ENCODE results near the gene PAGE1. TPM values are rescaled to one million over a fixed set of nuclear protein-coding genes. Genes with fewer than 3 reads are reported as not detected.
"Not testable (repeated sequence)": the region's sequence is repeated elsewhere in the genome, so short reads cannot be mapped to it uniquely, and the experiment has no call there.

Gene PAGE1
- total RNA-seq, 4 donors from 2014 or later = not detected

- Histone ChIP-seq H3K4me3 (no peak overlapping the region), H3K9me3 (no peaks in the 10 kb centered on the region), H3K27ac (no peak overlapping the region), H3K4me1 (no peaks in the 10 kb centered on the region), H3K36me3 (no peaks in the 10 kb centered on the region), H3K27me3 (no peaks in the 10 kb centered on the region)
- TF ChIP-seq POLR2A (IDR thresholded peaks at IDR 0.05) = no peak
- no peak for TF ChIP-seq CTCF (IDR thresholded peaks at IDR 0.05)
- no peak for DNase-seq
- intact Hi-C loops (cut with DNase I; ENCODE audit: low total_unique reads) = no loop called here
Measured at GRCh38 chrX:49725401-49725800, 29.6 kb upstream of the PAGE1 start.

GRCh38 chrX:49720106-49720505 is 24.3 kb upstream of the PAGE1 start:
- H3K36me3 ChIP-seq; H3K9me3 ChIP-seq; H3K27me3 ChIP-seq; DNase-seq; H3K4me3 ChIP-seq; intact Hi-C loops (cut with DNase I; ENCODE audit: low total_unique reads); H3K4me1 ChIP-seq: not testable (repeated sequence)
- H3K27ac ChIP-seq = peak overlapping the region in 1 of 2 donors; percentile 37

- no peak for TF ChIP-seq CTCF (IDR thresholded peaks at IDR 0.05)
- TF ChIP-seq POLR2A (IDR thresholded peaks at IDR 0.05) = no peak
- H3K4me1 ChIP-seq = no peaks in the 10 kb centered on the region
- H3K27me3 ChIP-seq = peaks cover 0 to 4% of the 10 kb centered on the region in 2 donors
- no peak overlapping the region for H3K27ac ChIP-seq
- no peaks in the 10 kb centered on the region for H3K36me3 ChIP-seq
- no peaks in the 10 kb centered on the region for H3K9me3 ChIP-seq
- intact Hi-C loops (cut with DNase I; ENCODE audit: low total_unique reads) = no loop called here
- H3K4me3 ChIP-seq = no peak overlapping the region
- no peak for DNase-seq
Measured at GRCh38 chrX:49712577-49712976, 16.8 kb upstream of the PAGE1 start.

- DNase-seq = no peak
- Histone ChIP-seq H3K9me3 (no peaks in the 10 kb centered on the region), H3K4me1 (no peaks in the 10 kb centered on the region), H3K27ac (peak overlapping the region; percentile 52 to 73), H3K36me3 (no peaks in the 10 kb centered on the region), H3K27me3 (peaks cover 0 to 4% of the 10 kb centered on the region in 2 donors), H3K4me3 (no peak overlapping the region)
- TF ChIP-seq CTCF (IDR thresholded peaks at IDR 0.05) (peak in 1 of 4 experiments; percentile 20), POLR2A (IDR thresholded peaks at IDR 0.05) (no peak)
- intact Hi-C loops (cut with DNase I; ENCODE audit: low total_unique reads) = no loop called here
Measured at GRCh38 chrX:49710744-49711319, 15.0 kb upstream of the PAGE1 start.

GRCh38 chrX:49704691-49705404 is 9.1 kb upstream of the PAGE1 start:
- no peak for DNase-seq
- Histone ChIP-seq H3K4me1 (no peaks in the 10 kb centered on the region), H3K27ac (no peak overlapping the region), H3K27me3 (peaks cover 0 to 4% of the 10 kb centered on the region in 2 donors), H3K36me3 (no peaks in the 10 kb centered on the region), H3K4me3 (no peak overlapping the region), H3K9me3 (no peaks in the 10 kb centered on the region)
- intact Hi-C loops (cut with DNase I; ENCODE audit: low total_unique reads) = no loop called here
- TF ChIP-seq POLR2A (IDR thresholded peaks at IDR 0.05) (no peak), CTCF (IDR thresholded peaks at IDR 0.05) (no peak)
